Progenitor cell of endocrine pancreas (in vitro differentiated cells): ENCODE results near the gene TMEM44. TPM values are rescaled to one million over a fixed set of nuclear protein-coding genes. Genes with fewer than 3 reads are reported as not detected.

Experiments used
- DNase-seq: peaks from one replicate; pipeline ENCODE4 v3.0.0; 2021; ENCODE audit warnings: low spot score; ENCODE audit not compliant: unreplicated experiment
- H3K27ac Mint-ChIP-seq: 2 replicates; pipeline ENCODE4 v1.8.0; 2021; ENCODE audit warnings: mild to moderate bottlenecking, moderate library complexity, mixed read lengths
- H3K27me3 Mint-ChIP-seq: 2 replicates; pipeline ENCODE4 v1.8.0; 2021; ENCODE audit warnings: mixed read lengths
- H3K36me3 Mint-ChIP-seq: 2 replicates; pipeline ENCODE4 v1.8.0; 2022; ENCODE audit warnings: mixed read lengths; ENCODE audit not compliant: insufficient read depth
- H3K4me1 Mint-ChIP-seq: 2 replicates; pipeline ENCODE4 v1.8.0; 2021; ENCODE audit warnings: low read depth, mixed read lengths
- H3K4me3 Mint-ChIP-seq: 2 replicates; pipeline ENCODE4 v1.8.0; 2021; ENCODE audit warnings: low read depth, mild to moderate bottlenecking, moderate library complexity, mixed read lengths
- H3K9me3 Mint-ChIP-seq: 2 replicates; pipeline ENCODE4 v1.8.0; 2021; ENCODE audit warnings: low read depth, mixed read lengths
- total RNA-seq: library from RNA; stranded (reverse); gene quantifications from 2 replicates; pipeline ENCODE4 v1.2.1, GENCODE V29; 2021
- TF ChIP-seq, protein P1 (sequence below): fragments of 200-600 bp; sonication (generic); IDR thresholded peaks from one replicate; pipeline ENCODE4 v1.5.0; 2021; ENCODE audit warnings: antibody characterized with exemption, mild to moderate bottlenecking; ENCODE audit not compliant: unreplicated experiment

The TMEM44 gene
- total RNA-seq, 1 donor from 2014 or later: 44.7 TPM

GRCh38 chr3:194610689-194611088, 22.5 kb downstream of the TMEM44 start:
- TF ChIP-seq, protein P1, sequence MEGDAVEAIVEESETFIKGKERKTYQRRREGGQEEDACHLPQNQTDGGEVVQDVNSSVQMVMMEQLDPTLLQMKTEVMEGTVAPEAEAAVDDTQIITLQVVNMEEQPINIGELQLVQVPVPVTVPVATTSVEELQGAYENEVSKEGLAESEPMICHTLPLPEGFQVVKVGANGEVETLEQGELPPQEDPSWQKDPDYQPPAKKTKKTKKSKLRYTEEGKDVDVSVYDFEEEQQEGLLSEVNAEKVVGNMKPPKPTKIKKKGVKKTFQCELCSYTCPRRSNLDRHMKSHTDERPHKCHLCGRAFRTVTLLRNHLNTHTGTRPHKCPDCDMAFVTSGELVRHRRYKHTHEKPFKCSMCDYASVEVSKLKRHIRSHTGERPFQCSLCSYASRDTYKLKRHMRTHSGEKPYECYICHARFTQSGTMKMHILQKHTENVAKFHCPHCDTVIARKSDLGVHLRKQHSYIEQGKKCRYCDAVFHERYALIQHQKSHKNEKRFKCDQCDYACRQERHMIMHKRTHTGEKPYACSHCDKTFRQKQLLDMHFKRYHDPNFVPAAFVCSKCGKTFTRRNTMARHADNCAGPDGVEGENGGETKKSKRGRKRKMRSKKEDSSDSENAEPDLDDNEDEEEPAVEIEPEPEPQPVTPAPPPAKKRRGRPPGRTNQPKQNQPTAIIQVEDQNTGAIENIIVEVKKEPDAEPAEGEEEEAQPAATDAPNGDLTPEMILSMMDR: no peak
- H3K9me3 Mint-ChIP-seq: no peaks in the 10 kb centered on the region
- no peaks in the 10 kb centered on the region for H3K4me1 Mint-ChIP-seq
- no peak for DNase-seq
- H3K27me3 Mint-ChIP-seq: no peaks in the 10 kb centered on the region
- peaks cover 13% of the 10 kb centered on the region for H3K36me3 Mint-ChIP-seq
- no peak overlapping the region for H3K4me3 Mint-ChIP-seq
- no peak overlapping the region for H3K27ac Mint-ChIP-seq

- Mint-ChIP-seq H3K27me3 (no peaks in the 10 kb centered on the region), H3K4me3 (no peak overlapping the region), H3K4me1 (no peaks in the 10 kb centered on the region), H3K27ac (no peak overlapping the region), H3K9me3 (no peaks in the 10 kb centered on the region), H3K36me3 (peaks cover 15% of the 10 kb centered on the region)
- no peak for DNase-seq
- TF ChIP-seq, protein P1: no peak
These were observed 23.6 kb downstream of the TMEM44 start for GRCh38 chr3:194609601-194610000.

- H3K27me3 Mint-ChIP-seq: no peaks in the 10 kb centered on the region
- H3K4me3 Mint-ChIP-seq: no peak overlapping the region
- peaks cover 16% of the 10 kb centered on the region for H3K36me3 Mint-ChIP-seq
- TF ChIP-seq, protein P1: no peak
- H3K27ac Mint-ChIP-seq: peak overlapping the region; percentile 32
- H3K9me3 Mint-ChIP-seq: no peaks in the 10 kb centered on the region
- no peak for DNase-seq
- no peaks in the 10 kb centered on the region for H3K4me1 Mint-ChIP-seq
These were observed 24.2 kb downstream of the TMEM44 start for GRCh38 chr3:194608981-194609380.

DNA sequence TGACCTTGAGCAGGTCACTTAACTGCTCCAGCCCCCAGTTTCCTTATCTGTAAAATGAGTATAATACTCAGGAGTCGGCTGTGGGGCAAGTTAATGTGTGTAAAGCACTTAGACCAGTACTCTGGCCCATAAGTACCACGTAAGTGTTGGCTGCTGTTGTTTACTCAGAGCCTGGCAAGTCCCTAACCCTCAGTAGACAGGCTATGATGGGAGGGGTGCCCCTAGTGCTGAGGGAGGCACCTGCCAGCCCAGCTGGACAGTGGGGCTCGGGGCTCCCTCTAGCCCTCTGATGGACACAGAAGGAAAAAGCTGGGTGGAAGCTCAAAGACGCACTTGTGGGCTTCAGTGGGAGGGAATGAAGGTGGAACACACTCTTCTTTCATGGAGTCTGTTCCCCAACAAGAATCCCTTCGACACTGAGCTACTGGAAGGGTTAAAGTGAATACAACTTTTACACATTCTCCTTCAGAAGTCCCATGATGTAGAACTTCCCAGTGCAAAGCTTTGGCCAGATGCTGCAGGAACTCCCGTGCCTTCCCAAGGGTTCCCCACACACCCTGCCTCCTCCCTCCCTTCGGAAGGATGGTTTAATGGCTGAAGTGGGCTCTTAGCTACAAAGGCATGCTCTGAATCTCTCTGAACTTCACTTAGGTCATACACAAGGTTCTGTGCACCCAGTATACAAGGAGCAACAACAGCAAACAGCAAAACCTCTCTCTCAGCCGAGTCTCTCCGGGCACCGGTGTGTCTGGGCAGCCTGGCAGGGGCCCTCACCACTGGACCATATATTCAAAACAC, 25.4 kb downstream of the TMEM44 start:
- Mint-ChIP-seq H3K9me3 (no peaks in the 10 kb centered on the region), H3K27ac (no peak overlapping the region), H3K36me3 (peaks cover 16% of the 10 kb centered on the region), H3K4me1 (peaks cover 3% of the 10 kb centered on the region), H3K27me3 (no peaks in the 10 kb centered on the region), H3K4me3 (no peak overlapping the region)
- no peak for DNase-seq
- TF ChIP-seq, protein P1: no peak

- Mint-ChIP-seq H3K9me3 (no peaks in the 10 kb centered on the region), H3K27me3 (no peaks in the 10 kb centered on the region), H3K27ac (no peak overlapping the region), H3K36me3 (peaks cover 13% of the 10 kb centered on the region), H3K4me3 (no peak overlapping the region), H3K4me1 (peaks cover 8% of the 10 kb centered on the region)
- DNase-seq: no peak
- TF ChIP-seq, protein P1: no peak
These were observed 26.3 kb downstream of the TMEM44 start for GRCh38 chr3:194606941-194607340.
